ENCODE results near the gene FOXRED2. TPM values are rescaled to one million over a fixed set of nuclear protein-coding genes. Genes with fewer than 3 reads are reported as not detected.
A peak's percentile ranks its signal among the peaks of the same experiment; 100 is the strongest.

Gene FOXRED2
- total RNA-seq, 1 experiment from 2014 or later, result 19.9 TPM

GRCh38 chr22:36528795-36529751, 22.2 kb upstream of the FOXRED2 start, which contains the start of gene EIF3D (continued):
- peak; percentile 95 for TF ChIP-seq SIN3A (IDR thresholded peaks at IDR 0.05; ENCODE audit: low read depth)
- TF ChIP-seq, protein P1, sequence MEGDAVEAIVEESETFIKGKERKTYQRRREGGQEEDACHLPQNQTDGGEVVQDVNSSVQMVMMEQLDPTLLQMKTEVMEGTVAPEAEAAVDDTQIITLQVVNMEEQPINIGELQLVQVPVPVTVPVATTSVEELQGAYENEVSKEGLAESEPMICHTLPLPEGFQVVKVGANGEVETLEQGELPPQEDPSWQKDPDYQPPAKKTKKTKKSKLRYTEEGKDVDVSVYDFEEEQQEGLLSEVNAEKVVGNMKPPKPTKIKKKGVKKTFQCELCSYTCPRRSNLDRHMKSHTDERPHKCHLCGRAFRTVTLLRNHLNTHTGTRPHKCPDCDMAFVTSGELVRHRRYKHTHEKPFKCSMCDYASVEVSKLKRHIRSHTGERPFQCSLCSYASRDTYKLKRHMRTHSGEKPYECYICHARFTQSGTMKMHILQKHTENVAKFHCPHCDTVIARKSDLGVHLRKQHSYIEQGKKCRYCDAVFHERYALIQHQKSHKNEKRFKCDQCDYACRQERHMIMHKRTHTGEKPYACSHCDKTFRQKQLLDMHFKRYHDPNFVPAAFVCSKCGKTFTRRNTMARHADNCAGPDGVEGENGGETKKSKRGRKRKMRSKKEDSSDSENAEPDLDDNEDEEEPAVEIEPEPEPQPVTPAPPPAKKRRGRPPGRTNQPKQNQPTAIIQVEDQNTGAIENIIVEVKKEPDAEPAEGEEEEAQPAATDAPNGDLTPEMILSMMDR (IDR thresholded peaks at IDR 0.05 in 2 of 3, conservative IDR thresholded peaks at IDR 0.05 in 1 of 3; ENCODE audit: borderline replicate concordance in 1 of 3, insufficient read depth in 1 of 3, low read depth in 2 of 3, low read length in 2 of 3), result no peak

GRCh38 chr22:36528341-36528740, 21.5 kb upstream of the FOXRED2 start:
- CTCF ChIA-PET, result interaction anchor here (1.8 kb wide), 1 partner anchor 17 kb away, joined by 5 read pairs; no protein-coding TSS in a partner anchor
- H3K4me2 ChIP-seq (ENCODE audit: low read length), result peak overlapping the region; percentile 77
- no peaks in the 10 kb centered on the region for H3K9me2 ChIP-seq (ENCODE audit: insufficient read depth)
- no peak overlapping the region for H2AFZ ChIP-seq (ENCODE audit: low read depth, low read length, poor library complexity, severe bottlenecking)
- H3K4me1 ChIP-seq (ENCODE audit: control insufficient read depth in 1 of 2, insufficient read depth in 2 of 2, low read length in 2 of 2), result peaks cover 13 to 32% of the 10 kb centered on the region in 2 experiments; a peak in 3 of 4 replicates
- DNase-seq (ENCODE audit: low read depth, low spot score), result no peak
- RAD21 ChIA-PET (ENCODE audit: low non-redundant PET in 1 of 2, low total read pairs in 2 of 2, uncharacterized antibody in 2 of 2, unreplicated experiment in 2 of 2), result no interaction called here
- H3K36me3 ChIP-seq (ENCODE audit: control insufficient read depth in 1 of 2, insufficient read depth in 2 of 2, low read length in 2 of 2), result peaks cover 34 to 41% of the 10 kb centered on the region in 2 experiments
- H3K27ac ChIP-seq (ENCODE audit: low read depth, low read length), result peak overlapping the region; percentile 87
- POLR2A ChIA-PET, result interaction anchor here (1.3 to 2.3 kb wide), 4 partner anchors 12 to 248 kb away, joined by 3 to 15 read pairs (median 7); partner anchors contain the start of gene IFT27
- H3K4me3 ChIP-seq (replicated peaks in 1 of 2; ENCODE audit: low read depth in 1 of 2, low read length in 2 of 2), result peak overlapping the region; percentile 97 to 99
- intact Hi-C loops (cut with micrococcal nuclease), result no loop called here
- no peaks in the 10 kb centered on the region for H3K27me3 ChIP-seq (ENCODE audit: insufficient read depth, low read length)
- ATAC-seq, result no peak
- H3K79me2 ChIP-seq (ENCODE audit: insufficient read depth, low read length), result peaks cover 56% of the 10 kb centered on the region
- peak overlapping the region; percentile 97 for H3K9ac ChIP-seq (ENCODE audit: low read length)
- peaks cover 13% of the 10 kb centered on the region; the same call in 1 of the 2 replicates for H4K20me1 ChIP-seq (ENCODE audit: insufficient read depth)
- no TSS peak for BruUV-seq (replicated peaks)
- H3K9me3 ChIP-seq (ENCODE audit: control insufficient read depth in 1 of 2, insufficient read depth in 1 of 2, low read depth in 1 of 2, low read length in 2 of 2), result no peaks in the 10 kb centered on the region
- TF ChIP-seq EGR1 (IDR thresholded peaks at IDR 0.05; ENCODE audit: low read depth), result no peak
- no peak for TF ChIP-seq SRF (IDR thresholded peaks at IDR 0.05; ENCODE audit: low read depth)
- TF ChIP-seq FOSL1 (IDR thresholded peaks at IDR 0.05; ENCODE audit: low read depth), result no peak
- TF ChIP-seq EZH2 (IDR thresholded peaks at IDR 0.05), result no peak
- TF ChIP-seq, protein P2, sequence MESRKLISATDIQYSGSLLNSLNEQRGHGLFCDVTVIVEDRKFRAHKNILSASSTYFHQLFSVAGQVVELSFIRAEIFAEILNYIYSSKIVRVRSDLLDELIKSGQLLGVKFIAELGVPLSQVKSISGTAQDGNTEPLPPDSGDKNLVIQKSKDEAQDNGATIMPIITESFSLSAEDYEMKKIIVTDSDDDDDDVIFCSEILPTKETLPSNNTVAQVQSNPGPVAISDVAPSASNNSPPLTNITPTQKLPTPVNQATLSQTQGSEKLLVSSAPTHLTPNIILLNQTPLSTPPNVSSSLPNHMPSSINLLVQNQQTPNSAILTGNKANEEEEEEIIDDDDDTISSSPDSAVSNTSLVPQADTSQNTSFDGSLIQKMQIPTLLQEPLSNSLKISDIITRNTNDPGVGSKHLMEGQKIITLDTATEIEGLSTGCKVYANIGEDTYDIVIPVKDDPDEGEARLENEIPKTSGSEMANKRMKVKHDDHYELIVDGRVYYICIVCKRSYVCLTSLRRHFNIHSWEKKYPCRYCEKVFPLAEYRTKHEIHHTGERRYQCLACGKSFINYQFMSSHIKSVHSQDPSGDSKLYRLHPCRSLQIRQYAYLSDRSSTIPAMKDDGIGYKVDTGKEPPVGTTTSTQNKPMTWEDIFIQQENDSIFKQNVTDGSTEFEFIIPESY (IDR thresholded peaks at IDR 0.05; ENCODE audit: extremely low read depth, insufficient replicate concordance, low read length), result no peak
- TF ChIP-seq SP1 (IDR thresholded peaks at IDR 0.05; ENCODE audit: low read depth), result no peak
- no peak for TF ChIP-seq POLR2A (IDR thresholded peaks at IDR 0.05; ENCODE audit: borderline replicate concordance, extremely low read depth, insufficient read depth, insufficient read length)
- no peak for TF ChIP-seq POLR2AphosphoS5 (IDR thresholded peaks at IDR 0.05; ENCODE audit: low read depth, low read length)
- no peak for TF ChIP-seq ZFX (IDR thresholded peaks at IDR 0.05)
- TF ChIP-seq, protein P3, sequence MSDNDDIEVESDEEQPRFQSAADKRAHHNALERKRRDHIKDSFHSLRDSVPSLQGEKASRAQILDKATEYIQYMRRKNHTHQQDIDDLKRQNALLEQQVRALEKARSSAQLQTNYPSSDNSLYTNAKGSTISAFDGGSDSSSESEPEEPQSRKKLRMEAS (IDR thresholded peaks at IDR 0.05), result no peak
- TF ChIP-seq, protein P4, sequence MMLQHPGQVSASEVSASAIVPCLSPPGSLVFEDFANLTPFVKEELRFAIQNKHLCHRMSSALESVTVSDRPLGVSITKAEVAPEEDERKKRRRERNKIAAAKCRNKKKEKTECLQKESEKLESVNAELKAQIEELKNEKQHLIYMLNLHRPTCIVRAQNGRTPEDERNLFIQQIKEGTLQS (IDR thresholded peaks at IDR 0.05), result no peak
- no peak for TF ChIP-seq EZH2phosphoT487 (IDR thresholded peaks at IDR 0.05; ENCODE audit: borderline replicate concordance)
- TF ChIP-seq SIN3A (IDR thresholded peaks at IDR 0.05; ENCODE audit: low read depth), result no peak
- TF ChIP-seq YY1 (IDR thresholded peaks at IDR 0.05; ENCODE audit: extremely low read depth, insufficient replicate concordance, low read depth, low read length), result no peak
